ENCODE data around the gene KLK11. TPM values are rescaled to one million over a fixed set of nuclear protein-coding genes. Genes with fewer than 3 reads are reported as not detected.

KLK11 gene
- total RNA-seq, 1 experiment from 2014 or later: 10.8 TPM

GRCh38 chr19:50982186-50982585, 44.2 kb downstream of the KLK11 start:
- Mint-ChIP-seq H3K4me3 (ENCODE audit: low read depth, unreplicated experiment) (no peak overlapping the region), H3K27ac (ENCODE audit: unreplicated experiment) (no peak overlapping the region), H3K4me1 (ENCODE audit: low read depth, unreplicated experiment) (peaks cover 45% of the 10 kb centered on the region), H3K9me3 (ENCODE audit: low read depth, unreplicated experiment) (no peaks in the 10 kb centered on the region), H3K27me3 (ENCODE audit: unreplicated experiment) (peaks cover 18% of the 10 kb centered on the region), H3K36me3 (ENCODE audit: insufficient read depth, unreplicated experiment) (no peaks in the 10 kb centered on the region)
- CTCF ChIA-PET: interaction anchor here (0.7 kb wide), 1 partner anchor 8 kb away, joined by 4 read pairs; no protein-coding TSS in a partner anchor
- TF ChIP-seq, protein P1, sequence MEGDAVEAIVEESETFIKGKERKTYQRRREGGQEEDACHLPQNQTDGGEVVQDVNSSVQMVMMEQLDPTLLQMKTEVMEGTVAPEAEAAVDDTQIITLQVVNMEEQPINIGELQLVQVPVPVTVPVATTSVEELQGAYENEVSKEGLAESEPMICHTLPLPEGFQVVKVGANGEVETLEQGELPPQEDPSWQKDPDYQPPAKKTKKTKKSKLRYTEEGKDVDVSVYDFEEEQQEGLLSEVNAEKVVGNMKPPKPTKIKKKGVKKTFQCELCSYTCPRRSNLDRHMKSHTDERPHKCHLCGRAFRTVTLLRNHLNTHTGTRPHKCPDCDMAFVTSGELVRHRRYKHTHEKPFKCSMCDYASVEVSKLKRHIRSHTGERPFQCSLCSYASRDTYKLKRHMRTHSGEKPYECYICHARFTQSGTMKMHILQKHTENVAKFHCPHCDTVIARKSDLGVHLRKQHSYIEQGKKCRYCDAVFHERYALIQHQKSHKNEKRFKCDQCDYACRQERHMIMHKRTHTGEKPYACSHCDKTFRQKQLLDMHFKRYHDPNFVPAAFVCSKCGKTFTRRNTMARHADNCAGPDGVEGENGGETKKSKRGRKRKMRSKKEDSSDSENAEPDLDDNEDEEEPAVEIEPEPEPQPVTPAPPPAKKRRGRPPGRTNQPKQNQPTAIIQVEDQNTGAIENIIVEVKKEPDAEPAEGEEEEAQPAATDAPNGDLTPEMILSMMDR (IDR thresholded peaks at IDR 0.05; ENCODE audit: unreplicated experiment): no peak
- intact Hi-C loops (cut with micrococcal nuclease; ENCODE audit: unreplicated experiment): no loop called here
- DNase-seq: no peak
- no TSS peak for BruUV-seq (replicated peaks)

GRCh38 chr19:50981587-50982146, 44.7 kb downstream of the KLK11 start:
- peaks cover under 1% of the 10 kb centered on the region for H3K36me3 Mint-ChIP-seq (ENCODE audit: insufficient read depth, unreplicated experiment)
- peak overlapping the region; percentile 62 for H3K27ac Mint-ChIP-seq (ENCODE audit: unreplicated experiment)
- CTCF ChIA-PET: no interaction called here
- no TSS peak for BruUV-seq (replicated peaks)
- H3K9me3 Mint-ChIP-seq (ENCODE audit: low read depth, unreplicated experiment): no peaks in the 10 kb centered on the region
- no peak for DNase-seq
- H3K4me1 Mint-ChIP-seq (ENCODE audit: low read depth, unreplicated experiment): peaks cover 45% of the 10 kb centered on the region
- intact Hi-C loops (cut with micrococcal nuclease; ENCODE audit: unreplicated experiment): no loop called here
- TF ChIP-seq, protein P1 (IDR thresholded peaks at IDR 0.05; ENCODE audit: unreplicated experiment): no peak
- H3K4me3 Mint-ChIP-seq (ENCODE audit: low read depth, unreplicated experiment): no peak overlapping the region
- peaks cover 18% of the 10 kb centered on the region for H3K27me3 Mint-ChIP-seq (ENCODE audit: unreplicated experiment)

DNA sequence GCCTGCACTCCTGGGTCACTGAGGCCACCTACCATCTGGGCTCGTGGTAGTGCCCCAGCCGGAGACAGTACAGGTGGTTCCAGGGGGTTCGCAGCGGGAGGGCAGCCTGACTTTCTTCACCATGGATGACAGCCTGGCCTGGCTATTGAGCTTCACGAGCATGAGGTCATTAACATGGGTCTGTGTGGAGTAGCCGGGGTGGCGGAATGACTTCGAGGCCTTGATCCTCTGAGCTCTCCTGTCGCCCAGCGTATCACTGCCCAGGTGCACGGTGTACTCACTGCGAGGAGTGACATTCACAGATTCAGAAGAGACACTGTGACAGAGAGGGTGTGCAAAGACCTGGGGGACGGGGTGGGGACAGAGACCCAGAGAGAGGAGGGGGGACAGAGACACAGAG, 46.2 kb downstream of the KLK11 start:
- TF ChIP-seq, protein P1 (IDR thresholded peaks at IDR 0.05; ENCODE audit: unreplicated experiment): no peak
- CTCF ChIA-PET: interaction anchor here (0.9 kb wide), 1 partner anchor 22 kb away, joined by 4 read pairs; no protein-coding TSS in a partner anchor
- Mint-ChIP-seq H3K27ac (ENCODE audit: unreplicated experiment) (peak overlapping the region; percentile 62), H3K27me3 (ENCODE audit: unreplicated experiment) (peaks cover 18% of the 10 kb centered on the region), H3K36me3 (ENCODE audit: insufficient read depth, unreplicated experiment) (peaks cover 13% of the 10 kb centered on the region), H3K9me3 (ENCODE audit: low read depth, unreplicated experiment) (no peaks in the 10 kb centered on the region), H3K4me1 (ENCODE audit: low read depth, unreplicated experiment) (peaks cover 56% of the 10 kb centered on the region), H3K4me3 (ENCODE audit: low read depth, unreplicated experiment) (no peak overlapping the region)
- no TSS peak for BruUV-seq (replicated peaks)
- DNase-seq: no peak
- intact Hi-C loops (cut with micrococcal nuclease; ENCODE audit: unreplicated experiment): no loop called here

DNA sequence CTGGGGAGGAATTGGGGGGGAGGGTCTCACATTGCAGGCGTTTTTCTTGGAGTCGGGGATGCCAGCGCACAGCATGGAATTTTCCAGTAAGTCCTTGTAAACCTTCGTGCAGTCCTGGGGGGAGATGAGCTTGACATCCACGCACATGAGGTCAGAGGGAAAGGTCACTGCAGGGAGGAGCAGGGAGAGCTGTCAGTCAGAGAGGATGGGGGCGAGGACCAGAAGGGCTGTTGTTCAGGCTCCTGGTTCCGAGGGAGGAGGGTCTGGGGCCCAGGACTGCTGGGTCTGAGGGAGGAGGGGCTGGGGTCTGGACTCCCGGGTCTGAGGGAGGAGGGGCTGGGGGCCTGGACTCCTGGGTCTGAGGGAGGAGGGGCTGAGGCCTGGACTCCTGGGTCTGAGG, 46.7 kb downstream of the KLK11 start:
- TF ChIP-seq, protein P1 (IDR thresholded peaks at IDR 0.05; ENCODE audit: unreplicated experiment): no peak
- CTCF ChIA-PET: interaction anchor here (0.9 kb wide), 1 partner anchor 23 kb away, joined by 4 read pairs; no protein-coding TSS in a partner anchor
- no peaks in the 10 kb centered on the region for H3K9me3 Mint-ChIP-seq (ENCODE audit: low read depth, unreplicated experiment)
- DNase-seq: no peak
- no TSS peak for BruUV-seq (replicated peaks)
- intact Hi-C loops (cut with micrococcal nuclease; ENCODE audit: unreplicated experiment): no loop called here
- H3K4me1 Mint-ChIP-seq (ENCODE audit: low read depth, unreplicated experiment): peaks cover 56% of the 10 kb centered on the region
- no peak overlapping the region for H3K27ac Mint-ChIP-seq (ENCODE audit: unreplicated experiment)
- H3K4me3 Mint-ChIP-seq (ENCODE audit: low read depth, unreplicated experiment): no peak overlapping the region
- peaks cover 13% of the 10 kb centered on the region for H3K36me3 Mint-ChIP-seq (ENCODE audit: insufficient read depth, unreplicated experiment)
- peaks cover 18% of the 10 kb centered on the region for H3K27me3 Mint-ChIP-seq (ENCODE audit: unreplicated experiment)
